ENCODE measurements around the gene IRF2BP2.

Gene IRF2BP2

DNA sequence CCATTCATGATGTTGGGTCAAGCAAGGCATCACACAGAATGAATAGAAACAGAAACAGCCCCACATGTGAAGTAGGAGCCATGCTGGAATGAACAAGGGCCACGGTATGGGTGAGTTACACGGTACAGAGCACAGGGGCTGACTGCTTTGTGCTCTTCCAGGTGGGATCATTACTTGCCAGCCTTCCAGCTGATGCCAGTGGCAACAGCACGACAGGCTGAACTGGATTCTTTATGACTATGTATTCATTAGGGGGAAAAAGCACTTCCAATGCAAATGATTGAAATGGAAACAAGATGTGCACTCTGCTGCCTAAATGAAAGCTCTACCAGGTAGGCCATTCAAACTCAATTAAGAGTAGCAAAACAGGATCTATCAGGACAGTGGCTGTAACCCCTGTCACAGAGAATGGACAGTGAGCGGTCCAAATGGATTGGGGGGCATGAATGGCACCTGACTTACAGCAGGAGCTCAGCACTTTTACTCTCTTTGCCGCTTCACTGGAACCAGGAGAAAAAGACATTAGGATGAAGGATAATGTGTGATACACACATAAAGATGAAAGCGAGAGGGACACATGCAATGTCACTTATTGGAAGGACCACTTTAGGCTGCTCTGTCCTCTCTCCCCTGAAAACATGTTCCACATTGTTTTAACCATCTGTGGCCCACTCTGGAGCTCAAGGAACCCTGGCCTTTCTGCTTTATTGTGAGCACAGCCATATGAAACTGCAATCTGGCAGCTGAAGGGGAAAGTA is 23.4 kb upstream of the IRF2BP2 start:
- DNase-seq = no peak

DNA sequence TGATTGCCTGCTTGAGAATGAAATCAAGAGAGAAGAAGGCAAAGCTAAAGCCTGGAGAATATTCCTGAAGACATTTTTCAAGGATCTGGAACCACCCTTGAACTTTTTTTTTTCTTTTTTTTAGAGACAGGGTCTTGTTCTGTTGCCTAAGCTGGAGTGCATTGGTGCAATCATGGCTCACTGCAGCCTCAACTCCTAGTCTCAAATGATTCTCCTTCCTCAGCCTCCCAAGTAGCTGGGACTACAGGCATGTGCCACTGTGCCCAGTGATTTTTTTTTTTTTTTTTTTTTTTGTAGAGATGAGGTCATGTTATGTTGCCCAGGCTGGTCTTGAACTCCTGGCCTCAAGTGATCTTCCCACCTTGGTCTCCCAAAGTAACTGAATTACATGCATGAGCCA is 22.2 kb upstream of the IRF2BP2 start:
- DNase-seq = no peak

DNA sequence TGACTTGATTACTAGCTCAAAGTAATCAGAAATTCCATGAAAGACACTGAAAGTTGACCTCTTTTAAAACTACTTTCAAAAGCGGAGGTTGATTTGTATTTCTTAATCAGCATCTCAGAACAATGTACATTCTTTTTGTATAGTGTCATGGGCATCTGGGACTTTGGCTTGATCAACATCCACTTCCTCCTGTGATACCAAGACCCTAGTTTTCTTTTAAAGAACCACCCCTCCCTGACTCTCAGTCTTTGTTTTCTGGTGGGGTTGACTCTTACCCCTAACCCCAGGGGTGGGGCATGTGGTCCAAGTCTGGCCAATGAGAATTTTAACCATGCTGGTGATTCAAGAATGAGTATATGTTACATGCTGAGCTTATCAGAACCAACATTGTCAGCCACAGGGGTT is 21.7 kb upstream of the IRF2BP2 start:
- DNase-seq = no peak

DNA sequence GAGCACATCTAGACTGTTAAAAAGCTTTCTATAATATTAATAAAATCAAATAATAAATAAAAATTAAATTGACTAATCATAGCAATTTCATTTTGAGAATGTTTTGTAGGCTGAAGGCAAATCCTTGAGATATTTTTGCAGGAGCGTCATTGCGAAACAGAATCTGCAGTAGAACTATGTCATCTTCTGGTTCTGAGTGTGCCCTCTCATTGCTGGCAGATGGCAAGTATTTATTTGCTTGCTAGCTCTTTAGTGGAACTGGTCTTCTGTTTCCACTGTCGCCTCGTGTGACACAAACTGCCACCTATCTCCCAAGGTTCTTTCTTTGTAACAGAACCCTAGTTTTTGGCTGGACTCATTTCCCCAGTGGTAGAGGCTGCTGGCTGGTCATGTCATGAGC is 19.0 kb upstream of the IRF2BP2 start:
- DNase-seq = no peak

DNA sequence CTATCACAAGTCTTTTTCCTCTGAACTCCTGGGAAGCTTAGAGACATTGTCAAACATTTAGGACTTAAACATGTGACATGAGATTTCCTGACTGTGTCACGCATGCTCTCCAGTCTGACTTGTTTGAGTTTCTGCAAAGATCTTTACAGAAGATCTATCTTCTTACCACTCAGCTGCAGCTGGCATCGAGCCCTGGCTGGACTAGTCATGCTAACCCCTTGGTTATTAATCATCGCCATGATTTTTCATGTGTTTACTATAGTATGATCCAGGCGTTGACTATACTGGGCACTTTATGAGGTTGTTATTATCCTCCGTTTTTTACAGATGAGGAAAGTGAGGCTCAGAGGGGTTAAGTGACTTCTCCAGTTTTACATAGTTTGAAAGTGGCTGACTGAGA is 18.1 kb upstream of the IRF2BP2 start:
- peak in 1 of 2 experiments; percentile 41 for DNase-seq

DNA sequence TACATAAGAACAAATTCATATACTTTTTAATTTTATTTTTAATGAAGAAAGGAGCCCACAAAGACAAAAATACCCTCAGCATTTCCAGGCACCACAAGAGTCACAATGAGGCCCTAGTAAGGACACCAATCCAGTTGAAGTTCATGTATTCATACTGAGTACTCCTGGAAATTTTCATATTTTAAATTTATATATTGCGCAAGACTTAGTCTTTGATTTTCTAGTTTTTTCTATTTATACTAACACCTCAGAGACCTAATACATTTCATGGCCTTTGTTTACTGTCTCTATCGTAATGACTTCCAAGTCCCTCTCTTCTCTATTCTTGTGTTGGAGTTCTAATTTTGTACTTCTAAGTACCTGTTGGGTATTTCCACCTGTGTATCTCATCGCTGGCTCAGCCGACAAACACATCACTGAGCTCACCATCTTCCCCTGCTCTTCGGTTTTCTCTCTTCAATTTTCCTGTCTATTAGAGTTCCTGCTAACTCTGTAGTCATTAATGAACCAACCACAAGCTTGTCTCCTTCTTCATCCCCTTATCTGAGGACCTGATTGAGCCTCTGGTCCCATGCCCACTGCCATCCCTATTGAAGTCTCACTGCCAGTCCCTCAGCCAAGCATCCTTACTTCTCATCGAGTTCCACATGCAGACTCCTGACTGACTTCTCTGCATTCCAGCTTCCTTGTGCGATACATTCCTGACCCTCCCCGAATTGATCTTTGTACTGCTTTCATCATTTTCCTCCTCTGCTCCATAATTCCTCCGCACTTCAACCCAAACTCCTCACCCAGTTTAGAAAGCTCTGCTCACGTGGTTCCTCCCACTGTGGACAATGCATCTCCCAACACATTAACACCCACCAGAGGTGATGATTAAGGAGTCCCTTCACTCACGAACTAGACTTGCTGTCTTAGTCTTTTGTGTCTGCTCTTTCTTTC is 17.3 kb upstream of the IRF2BP2 start:
- no peak for DNase-seq

DNA sequence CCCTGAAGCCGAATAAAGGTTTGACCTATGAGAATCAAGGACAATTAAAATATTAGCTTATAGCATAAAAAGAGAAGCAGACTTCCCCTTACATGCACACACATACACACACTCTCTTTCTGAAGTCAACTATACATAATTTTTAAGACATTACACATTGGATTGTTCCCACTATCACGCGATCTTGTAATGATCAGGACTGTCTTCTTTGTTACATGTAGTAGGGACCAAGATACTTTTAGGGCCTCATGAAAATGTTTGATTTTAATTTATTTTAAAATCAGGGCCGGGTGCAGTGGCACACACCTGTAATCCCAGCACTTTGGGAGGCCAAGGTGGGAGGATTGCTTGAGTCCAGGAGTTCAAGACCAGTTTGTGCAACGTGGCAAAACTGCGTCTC is 16.4 kb upstream of the IRF2BP2 start:
- DNase-seq = no peak

DNA sequence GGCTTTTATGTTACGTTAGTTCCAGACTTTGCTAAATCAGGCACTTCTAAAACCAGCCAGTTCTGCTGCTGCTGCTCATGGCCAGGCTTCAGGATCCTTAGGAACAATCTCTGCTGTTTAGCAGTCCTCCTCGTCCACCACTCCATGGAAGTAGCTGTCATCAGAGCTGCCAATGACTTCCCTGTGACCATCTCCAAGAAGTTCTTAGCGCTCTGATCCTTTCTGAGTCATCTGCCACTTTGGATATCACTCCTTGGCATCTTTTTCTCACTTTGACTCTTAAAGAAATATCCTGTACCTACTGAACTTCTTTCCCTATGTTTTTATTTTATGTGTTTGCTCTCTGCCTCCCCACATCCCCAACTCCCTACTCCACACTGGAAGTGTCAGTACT is 14.7 kb upstream of the IRF2BP2 start:
- DNase-seq = no peak

DNA sequence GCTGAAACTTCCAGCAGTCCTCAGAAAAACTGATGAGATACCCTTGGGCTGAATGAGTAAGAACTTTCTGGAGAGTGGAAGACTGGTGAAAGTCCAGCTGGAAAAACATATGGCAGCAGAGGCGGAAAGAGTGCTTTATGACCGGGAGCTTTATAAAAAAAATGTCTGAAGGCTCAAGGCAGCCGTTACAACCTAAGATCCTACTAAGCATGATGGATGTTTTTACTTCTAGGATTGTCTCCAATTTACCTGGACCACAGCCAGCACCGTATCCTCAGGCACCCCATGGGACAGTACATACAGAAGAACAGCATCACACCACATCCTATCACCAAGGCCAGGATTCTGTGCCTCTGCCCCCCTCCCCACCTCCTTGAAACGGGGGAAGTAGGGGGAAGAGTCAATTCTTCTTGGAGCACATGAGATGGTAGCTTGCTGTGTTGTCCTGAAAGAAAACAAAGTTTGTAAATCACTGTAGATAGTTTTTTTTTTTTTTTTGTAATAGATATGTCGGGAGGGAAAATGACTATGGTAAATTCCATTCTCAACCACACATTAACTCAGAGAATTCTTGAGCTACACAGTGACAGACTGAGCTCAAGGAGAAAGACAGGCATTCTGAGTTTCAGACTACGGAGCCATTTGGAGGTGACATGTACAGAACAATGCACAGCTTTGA is 11.8 kb upstream of the IRF2BP2 start:
- peak; percentile 54 to 87 for DNase-seq

DNA sequence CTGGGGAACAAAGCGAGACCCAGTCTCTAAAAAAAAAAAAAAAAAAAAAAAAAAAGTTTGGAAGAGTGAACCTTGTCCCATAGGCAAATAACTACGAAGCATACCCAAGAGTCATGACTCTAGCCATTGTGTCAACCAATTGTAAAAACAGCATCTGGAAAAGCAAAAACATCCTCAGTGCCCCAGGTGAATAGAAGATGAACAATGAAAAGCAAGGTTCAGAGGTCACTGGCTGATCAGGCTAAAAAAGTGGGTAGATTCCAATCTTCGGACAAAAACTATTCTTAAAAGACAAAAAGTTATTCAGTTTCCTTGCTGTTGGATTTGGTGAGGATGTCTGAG is 11.1 kb upstream of the IRF2BP2 start:
- no peak for DNase-seq

DNA sequence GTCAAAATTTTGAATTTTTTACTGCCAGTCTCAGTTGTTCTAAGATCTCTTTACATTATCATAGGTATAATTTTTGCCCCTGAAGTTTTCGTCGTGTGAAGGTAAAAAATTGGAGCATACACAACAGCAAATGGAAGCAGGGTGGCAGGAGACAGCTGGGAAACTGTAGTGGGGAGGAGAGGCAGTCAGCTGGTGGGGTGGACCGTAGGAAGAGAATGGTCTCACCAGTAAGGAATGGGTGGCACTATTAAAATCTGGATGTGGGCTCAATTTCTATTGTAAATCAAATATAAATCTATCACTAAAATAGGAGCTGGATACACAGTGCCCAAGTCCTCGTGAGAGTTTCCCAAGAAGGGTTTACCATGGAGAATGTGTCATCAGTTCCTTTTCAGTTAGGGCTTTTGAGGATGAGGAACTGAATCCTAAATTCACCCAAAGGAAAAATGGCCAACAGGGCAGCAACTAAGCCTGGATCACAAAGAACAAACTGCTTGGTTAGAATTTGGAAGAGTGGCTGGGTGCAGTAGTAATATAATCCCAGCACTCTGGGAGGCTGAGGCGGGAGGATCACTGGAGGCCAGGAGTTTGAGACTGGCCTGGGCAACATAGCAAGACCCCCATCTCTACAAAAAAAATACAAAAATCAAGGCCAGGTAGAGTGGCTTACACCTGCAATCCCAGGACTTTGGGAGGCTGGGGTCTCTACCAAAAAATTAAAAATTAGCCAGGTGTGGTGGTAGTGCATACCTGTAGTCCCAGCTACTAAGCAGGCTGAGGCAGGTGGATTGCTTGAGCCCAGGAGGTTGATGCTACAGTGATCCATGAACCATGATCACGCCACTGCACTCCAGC is 10.5 kb upstream of the IRF2BP2 start:
- no peak for DNase-seq

DNA sequence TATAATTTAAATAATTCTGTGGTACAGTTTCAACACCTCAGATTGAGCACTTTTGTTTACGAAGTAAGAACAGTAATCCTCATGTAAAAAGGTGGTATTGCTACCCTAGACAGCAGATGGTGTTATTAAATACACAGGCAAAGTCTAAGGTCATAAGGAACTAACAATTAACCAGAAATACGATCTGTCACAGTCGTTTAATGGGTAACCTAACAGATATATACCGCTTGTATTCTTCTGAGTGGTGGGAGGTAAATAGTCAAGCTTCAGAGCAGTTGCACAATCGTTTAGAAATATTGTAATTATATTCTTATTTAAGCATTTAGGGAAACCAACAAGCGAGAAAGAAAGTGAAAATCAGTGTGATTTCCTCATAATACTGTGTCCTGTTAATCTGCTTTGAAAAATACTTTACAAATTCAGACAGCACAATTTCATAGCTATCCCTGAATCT is 9.8 kb upstream of the IRF2BP2 start:
- peak in 1 of 2 experiments; percentile 47 for DNase-seq

DNA sequence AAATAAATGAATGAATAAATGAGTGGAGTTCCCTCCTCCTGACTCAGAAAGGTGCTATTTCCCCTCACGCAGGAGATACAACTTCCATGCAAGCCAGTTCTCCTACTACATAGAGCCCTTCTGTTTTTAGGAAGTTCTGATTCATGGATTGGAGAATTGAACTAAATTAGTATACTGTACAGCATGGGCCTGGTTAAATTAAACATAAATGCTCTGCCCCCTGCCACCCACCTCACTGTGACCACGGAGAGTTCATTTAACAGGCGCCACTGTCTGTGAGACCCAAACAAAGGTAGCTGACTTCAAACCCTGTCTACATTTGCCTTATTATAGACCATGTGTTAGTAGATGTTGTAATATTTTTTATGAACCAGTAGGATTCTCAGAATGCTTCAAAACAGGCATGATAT is 9.1 kb upstream of the IRF2BP2 start:
- DNase-seq = no peak

DNA sequence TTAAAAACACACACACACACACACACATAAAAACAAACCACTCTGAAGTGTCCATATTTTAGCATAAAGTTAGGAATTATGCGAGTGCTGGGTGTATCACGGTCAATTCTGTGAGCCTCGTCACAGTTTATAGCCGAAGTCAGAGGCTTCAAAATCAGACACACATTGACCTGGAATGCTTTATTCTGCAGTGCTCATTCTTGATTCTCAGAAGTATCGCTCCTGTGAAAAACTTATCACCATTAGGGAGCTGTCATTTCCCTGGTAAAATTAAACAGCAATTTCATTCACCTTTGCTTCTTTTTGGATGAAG is 8.7 kb upstream of the IRF2BP2 start:
- DNase-seq = no peak

DNA sequence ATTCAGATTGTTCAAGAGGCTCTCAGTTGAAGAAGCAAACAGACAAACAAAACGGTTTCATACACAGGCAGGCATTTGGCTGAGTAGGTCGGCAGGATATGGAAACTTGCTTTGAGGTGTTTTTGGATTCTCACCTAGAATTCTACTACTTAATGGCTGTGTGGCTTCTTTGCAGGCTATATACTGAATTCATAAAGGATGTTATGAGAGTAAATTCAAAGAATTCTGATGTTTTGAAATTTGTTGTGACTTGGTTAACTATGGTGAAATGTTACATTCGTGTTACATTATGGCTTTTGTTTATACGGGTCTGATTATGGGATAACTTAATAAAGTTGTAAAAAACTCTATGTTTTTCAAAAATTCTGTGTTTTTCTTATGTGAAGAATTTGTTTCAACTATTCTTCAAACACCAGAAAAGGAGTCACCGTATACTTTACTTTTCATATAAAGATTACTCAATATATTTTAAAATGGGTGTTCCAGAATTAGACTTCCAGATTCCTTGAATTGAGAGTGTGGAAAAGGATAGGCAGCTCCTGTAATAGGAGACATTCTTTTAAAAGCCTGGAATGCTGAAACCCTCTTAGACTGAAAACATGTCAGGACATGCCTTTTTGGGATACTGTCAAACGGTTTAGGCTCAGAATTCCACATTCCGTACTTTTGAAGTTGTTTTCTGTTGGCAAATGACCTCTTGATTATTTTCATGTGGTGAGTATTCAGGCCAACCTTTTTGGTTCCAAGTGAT is 8.2 kb upstream of the IRF2BP2 start:
- peak; percentile 65 to 88 for DNase-seq

DNA sequence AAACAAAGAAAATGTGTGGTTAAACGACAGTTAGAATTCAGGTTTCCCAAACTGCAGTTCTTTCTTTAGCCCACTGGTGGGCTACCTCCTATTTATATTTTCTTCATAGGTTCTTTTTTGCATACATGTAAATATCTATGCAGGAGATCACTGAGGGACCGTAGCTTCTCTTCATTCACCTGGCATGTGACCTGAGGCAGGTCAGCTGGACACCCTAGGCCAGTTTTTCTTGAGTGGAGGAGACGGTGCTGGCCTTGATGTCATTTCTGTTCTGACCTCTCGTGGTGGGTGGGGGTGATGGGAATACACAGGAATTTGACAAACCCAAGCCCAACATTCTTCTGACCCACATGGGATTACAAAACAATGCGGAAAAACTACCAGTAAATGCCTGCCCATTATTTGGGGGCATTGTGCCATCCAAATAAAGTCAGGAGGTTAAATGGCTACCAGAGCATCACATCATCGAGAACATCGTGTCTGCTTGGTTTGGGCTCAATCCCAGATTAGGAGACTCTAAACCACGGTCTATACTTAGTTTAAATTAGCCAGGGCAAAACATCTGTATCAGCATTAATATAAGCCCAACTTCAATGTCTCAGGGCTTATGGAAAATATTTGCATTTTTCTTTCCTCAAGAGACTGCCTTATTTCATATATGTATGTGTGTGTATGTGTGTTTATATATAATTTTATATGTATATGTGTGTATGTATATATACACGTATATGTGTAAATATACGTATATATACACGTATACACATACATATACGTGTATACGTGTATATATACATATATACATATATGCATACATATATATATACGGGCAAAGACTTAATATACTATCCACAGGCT is 7.4 kb upstream of the IRF2BP2 start:
- DNase-seq = no peak

DNA sequence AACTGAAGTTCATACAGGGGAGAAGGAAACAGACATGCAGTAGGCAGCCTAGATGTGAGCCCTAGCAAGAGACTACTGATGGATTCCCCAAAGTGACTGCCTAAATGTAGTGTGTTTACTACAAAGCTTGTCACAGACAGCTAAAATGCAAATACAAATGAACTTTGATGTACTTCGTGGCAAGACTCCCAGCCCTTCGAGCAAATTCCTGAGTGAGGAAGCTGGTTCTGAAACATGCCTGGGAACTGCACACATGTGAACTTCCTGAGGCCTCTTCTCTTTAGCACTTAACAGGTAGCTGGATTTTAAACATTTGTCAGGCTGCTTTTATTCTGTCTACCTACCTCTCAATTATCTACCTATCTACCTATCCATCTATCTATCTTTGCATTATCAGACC is 6.7 kb upstream of the IRF2BP2 start:
- DNase-seq = no peak

DNA sequence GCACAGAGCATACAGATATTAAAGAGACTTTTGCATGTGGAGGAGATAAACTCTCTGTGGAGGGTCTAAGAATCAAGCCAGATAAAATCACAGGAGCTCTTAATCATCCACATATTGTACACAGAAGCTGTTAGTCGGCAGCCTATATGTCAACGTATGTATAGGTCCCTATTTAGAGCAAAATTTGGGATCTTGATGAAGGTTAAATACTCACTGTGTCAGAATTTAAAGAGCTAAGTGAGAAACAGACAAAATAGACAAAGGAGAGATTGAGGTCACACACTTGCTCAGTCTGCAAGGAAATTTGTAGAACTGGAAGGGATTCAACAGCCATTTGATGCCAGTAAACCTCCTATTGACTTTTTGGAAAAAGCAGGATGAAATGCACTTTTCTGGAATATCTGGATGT is 4.1 kb upstream of the IRF2BP2 start:
- peak in 1 of 2 experiments; percentile 51 for DNase-seq

DNA sequence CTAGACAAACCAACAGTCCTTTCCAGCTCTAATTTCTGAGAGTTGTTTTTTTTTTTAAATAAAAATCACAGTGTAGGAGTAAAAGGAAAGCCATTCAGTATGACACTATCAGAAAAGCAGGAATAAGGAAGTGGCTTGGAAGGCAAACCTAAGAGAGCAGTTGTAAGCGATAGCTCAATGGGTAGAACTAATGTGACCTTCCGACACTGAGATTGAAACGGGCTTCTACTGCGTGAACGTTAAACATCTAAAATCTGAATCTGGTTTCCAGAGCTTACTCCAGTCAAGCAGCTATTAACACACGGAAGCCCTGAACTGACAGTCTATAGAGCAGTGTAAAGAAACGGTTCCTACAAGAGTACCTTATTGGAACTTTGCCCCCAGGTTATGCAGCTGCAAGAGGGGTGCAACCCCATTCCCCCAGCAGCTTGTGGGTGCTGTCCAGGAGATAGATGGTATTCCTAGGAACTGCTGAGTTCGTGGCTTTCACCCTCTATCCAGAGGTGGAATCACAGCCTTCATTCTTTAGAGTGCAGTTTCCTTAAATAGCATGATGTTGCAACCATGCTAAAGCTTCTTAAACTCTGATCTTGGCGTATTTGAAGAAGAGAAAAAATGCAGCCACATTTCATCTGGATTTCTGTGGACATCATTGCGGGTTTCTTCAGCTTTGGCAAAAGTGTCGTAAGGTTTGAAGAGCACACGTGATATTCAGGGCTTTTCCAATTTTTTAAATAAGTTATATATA is 3.3 kb upstream of the IRF2BP2 start:
- no peak for DNase-seq

Measured in NCI-H446 (cell line).